Natural killer cell (primary cell): ENCODE data around the gene AQP12A. TPM values are rescaled to one million over a fixed set of nuclear protein-coding genes. Genes with fewer than 3 reads are reported as not detected.
"Not testable (repeated sequence)": the region's sequence is repeated elsewhere in the genome, so short reads cannot be mapped to it uniquely, and the experiment has no call there.

Experiments used
- ATAC-seq, 3 donors: fragments of 150-1000 bp in 2 of 3; fragments of 200-7000 bp in 1 of 3; cut with Tn5 transposase; 1 replicate in 1 of 3; 2 replicates in 2 of 3; pipeline ENCODE4 v1.10.0; 2021; ENCODE audit warnings: mild to moderate bottlenecking in 2 of 3, moderate library complexity in 2 of 3
- DNase-seq, 2 donors: peaks; one replicate each; pipeline versions ENCODE4 v3.0.0 to v3.0.0-alpha.2; 2013 to 2021; ENCODE audit warnings: mixed read lengths in 1 of 2
- H3K27ac ChIP-seq: one replicate; pipeline ENCODE4 v1.5.1; 2013; ENCODE audit warnings: mild to moderate bottlenecking, low read length
- H3K27me3 ChIP-seq: one replicate; pipeline ENCODE4 v1.6.1; 2013; ENCODE audit warnings: low read length; ENCODE audit not compliant: control insufficient read depth, insufficient read depth
- H3K36me3 ChIP-seq: one replicate; pipeline ENCODE4 v1.6.1; 2013; ENCODE audit warnings: low read length; ENCODE audit not compliant: control insufficient read depth, insufficient read depth
- H3K4me1 ChIP-seq: one replicate; pipeline ENCODE4 v1.6.1; 2013; ENCODE audit warnings: low read length; ENCODE audit not compliant: control insufficient read depth, insufficient read depth
- H3K4me3 ChIP-seq: one replicate; pipeline ENCODE4 v1.5.1; 2013; ENCODE audit warnings: low read length
- H3K9me3 ChIP-seq: one replicate; pipeline ENCODE4 v1.6.1; 2013; ENCODE audit warnings: low read length; ENCODE audit not compliant: control insufficient read depth, insufficient read depth
- H3K27ac Mint-ChIP-seq, 2 donors: one replicate each; pipeline ENCODE4 v1.8.0; 2022; ENCODE audit warnings: mild to moderate bottlenecking in 2 of 2, mixed read lengths in 2 of 2, moderate library complexity in 1 of 2
- H3K27me3 Mint-ChIP-seq, 2 donors: one replicate each; pipeline ENCODE4 v1.8.0; 2022; ENCODE audit warnings: low read depth in 2 of 2, mixed read lengths in 2 of 2
- H3K36me3 Mint-ChIP-seq: one replicate; pipeline ENCODE4 v1.8.0; 2022; ENCODE audit warnings: mixed read lengths
- H3K4me1 Mint-ChIP-seq, 2 donors: one replicate each; pipeline ENCODE4 v1.8.0; 2022; ENCODE audit warnings: mixed read lengths in 2 of 2
- H3K4me3 Mint-ChIP-seq: one replicate; pipeline ENCODE4 v1.8.0; 2022; ENCODE audit warnings: mild to moderate bottlenecking, moderate library complexity, mixed read lengths
- H3K9me3 Mint-ChIP-seq, 2 donors: one replicate each; pipeline ENCODE4 v1.8.0; 2022; ENCODE audit warnings: mixed read lengths in 2 of 2
- CTCF ChIP-seq: fragments of 200-600 bp; IDR thresholded peaks from one replicate; pipeline ENCODE4 v1.8.0; 2022; ENCODE audit warnings: antibody characterized with exemption
- WGBS: methylation state at CpG from one replicate; pipeline ENCODE4 v1.1.7; 2013; ENCODE audit warnings: missing lambda C conversion rate; ENCODE audit not compliant: insufficient coverage; 5-methylcytosine and 5-hydroxymethylcytosine counted together
- intact Hi-C: fragments of 100-400 bp; cut with micrococcal nuclease; formaldehyde crosslinking; loops from one replicate; pipeline ENCODE4 v1.14.2; 2022
- total RNA-seq, 4 donors: library from RNA; stranded (reverse); fragments of 120-200 nt in 1 of 4; gene quantifications; one replicate each; pipeline versions ENCODE4 v1.2.3 to v1.2.4, GENCODE V29; 2013 to 2022

AQP12A gene
- total RNA-seq, 3 donors from 2014 or later (not counting 1 experiment from before 2014, with no cell fraction given): not detected

GRCh38 chr2:240689975-240690374 is 1.7 kb upstream of the AQP12A start:
- no peak for ATAC-seq
- peaks cover 20% of the 10 kb centered on the region for H3K4me1 ChIP-seq
- no peaks in the 10 kb centered on the region for H3K36me3 ChIP-seq
- no peak overlapping the region for H3K4me3 Mint-ChIP-seq
- intact Hi-C loops: loop anchor here (5.0 kb wide), 1 partner anchor 68 kb away; no protein-coding TSS in a partner anchor
- no peak overlapping the region for H3K4me3 ChIP-seq
- H3K36me3 Mint-ChIP-seq: no peaks in the 10 kb centered on the region
- no peaks in the 10 kb centered on the region for H3K27me3 ChIP-seq
- H3K9me3 ChIP-seq: no peaks in the 10 kb centered on the region
- peaks cover 11 to 17% of the 10 kb centered on the region in 2 donors for H3K4me1 Mint-ChIP-seq
- no peak overlapping the region for H3K27ac Mint-ChIP-seq
- no peaks in the 10 kb centered on the region for H3K9me3 Mint-ChIP-seq
- no peak for DNase-seq
- H3K27ac ChIP-seq: no peak overlapping the region
- 92% methylated on average over 7 of the region's 11 CpGs for WGBS
- H3K27me3 Mint-ChIP-seq: no peaks in the 10 kb centered on the region
- no peak for TF ChIP-seq CTCF

- DNase-seq, H3K4me3 ChIP-seq, H3K27me3 ChIP-seq, H3K36me3 ChIP-seq, H3K27ac Mint-ChIP-seq, H3K9me3 ChIP-seq, H3K27me3 Mint-ChIP-seq, H3K36me3 Mint-ChIP-seq, H3K4me3 Mint-ChIP-seq, H3K9me3 Mint-ChIP-seq, H3K27ac ChIP-seq, intact Hi-C loops: not testable (repeated sequence)
- H3K4me1 ChIP-seq: peaks cover 19% of the 10 kb centered on the region
- 81% methylated on average over 3 of the region's 18 CpGs for WGBS
- peaks cover 11 to 17% of the 10 kb centered on the region in 2 donors for H3K4me1 Mint-ChIP-seq
- ATAC-seq: peak in 1 of 3 donors; percentile 20
Observed at GRCh38 chr2:240690421-240691074, 1.1 kb upstream of the AQP12A start.

- H3K27me3 ChIP-seq, H3K36me3 Mint-ChIP-seq, ATAC-seq, H3K9me3 ChIP-seq, intact Hi-C loops, H3K4me3 ChIP-seq, H3K4me3 Mint-ChIP-seq, H3K27me3 Mint-ChIP-seq, H3K27ac Mint-ChIP-seq, H3K36me3 ChIP-seq, DNase-seq, H3K9me3 Mint-ChIP-seq, H3K27ac ChIP-seq: not testable (repeated sequence)
- WGBS: 56% methylated on average over 1 of the region's 2 CpGs
- peaks cover 9 to 14% of the 10 kb centered on the region in 2 donors for H3K4me1 Mint-ChIP-seq
- peaks cover 14% of the 10 kb centered on the region for H3K4me1 ChIP-seq
Observed at GRCh38 chr2:240691075-240691427, 615 bp upstream of the AQP12A start.

- H3K4me3 Mint-ChIP-seq, DNase-seq, H3K36me3 ChIP-seq, H3K27me3 Mint-ChIP-seq, H3K9me3 ChIP-seq, ATAC-seq, H3K4me1 Mint-ChIP-seq, intact Hi-C loops, H3K27me3 ChIP-seq, H3K9me3 Mint-ChIP-seq, H3K36me3 Mint-ChIP-seq, H3K4me1 ChIP-seq, H3K4me3 ChIP-seq, H3K27ac ChIP-seq, H3K27ac Mint-ChIP-seq: not testable (repeated sequence)
- WGBS: 81% methylated on average over 5 of the region's 34 CpGs
Observed at GRCh38 chr2:240692583-240693561, 1.2 kb downstream of the AQP12A start.

- DNase-seq, intact Hi-C loops, ATAC-seq, H3K4me1 ChIP-seq, H3K27ac ChIP-seq, H3K4me1 Mint-ChIP-seq, H3K27me3 Mint-ChIP-seq, H3K9me3 Mint-ChIP-seq, H3K4me3 ChIP-seq, H3K27ac Mint-ChIP-seq, H3K9me3 ChIP-seq, H3K36me3 Mint-ChIP-seq, H3K36me3 ChIP-seq, H3K4me3 Mint-ChIP-seq, H3K27me3 ChIP-seq: not testable (repeated sequence)
- WGBS: no CpG with 5 or more reads among the region's 12 CpGs
Observed at GRCh38 chr2:240694304-240694703, 2.6 kb downstream of the AQP12A start.

GRCh38 chr2:240695593-240695992 is 3.9 kb downstream of the AQP12A start:
- H3K27ac ChIP-seq, H3K27me3 ChIP-seq, H3K27ac Mint-ChIP-seq, H3K4me3 Mint-ChIP-seq, H3K4me1 ChIP-seq, H3K36me3 ChIP-seq, H3K27me3 Mint-ChIP-seq, H3K36me3 Mint-ChIP-seq, H3K9me3 ChIP-seq, intact Hi-C loops, H3K4me1 Mint-ChIP-seq, ATAC-seq, DNase-seq, H3K9me3 Mint-ChIP-seq, H3K4me3 ChIP-seq: not testable (repeated sequence)
- no CpG with 5 or more reads among the region's 19 CpGs for WGBS

GRCh38 chr2:240696469-240696868 is 4.8 kb downstream of the AQP12A start:
- H3K27ac Mint-ChIP-seq, H3K36me3 ChIP-seq, ATAC-seq, DNase-seq, H3K9me3 ChIP-seq, H3K36me3 Mint-ChIP-seq, H3K27me3 ChIP-seq, H3K4me1 Mint-ChIP-seq, intact Hi-C loops, H3K27me3 Mint-ChIP-seq, H3K4me3 ChIP-seq, H3K4me3 Mint-ChIP-seq, H3K4me1 ChIP-seq, H3K9me3 Mint-ChIP-seq, H3K27ac ChIP-seq: not testable (repeated sequence)
- WGBS: 92% methylated on average over 2 of the region's 13 CpGs
